GM19452 (cell line): ENCODE measurements around the gene C6orf141.

Experiments used
- ATAC-seq: cut with Tn5 transposase; IDR thresholded peaks from one replicate; pipeline ENCODE4 v1.9.1; 2021; ENCODE audit not compliant: unreplicated experiment

Gene C6orf141

GRCh38 chr6:49535795-49536194 is 14.7 kb upstream of the C6orf141 start:
- ATAC-seq = no peak

DNA sequence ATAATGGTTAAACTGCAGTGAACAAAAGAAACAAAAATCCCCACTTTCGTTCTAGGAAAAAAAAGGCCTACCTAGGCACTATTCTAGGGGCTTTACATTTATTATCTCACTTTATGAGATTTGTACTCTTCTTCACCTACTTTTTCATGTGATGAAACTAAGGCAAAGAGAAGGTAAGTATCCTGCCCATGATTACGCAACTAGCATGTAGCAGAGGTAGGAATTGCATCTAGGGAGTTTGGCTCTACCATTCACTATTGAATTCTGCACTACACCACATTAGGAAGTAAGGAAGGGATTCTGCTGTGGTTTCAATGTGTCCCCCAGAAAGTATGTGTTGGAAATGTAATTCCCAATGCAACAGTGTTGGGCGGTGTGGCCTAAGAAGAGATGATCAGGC is 11.4 kb upstream of the C6orf141 start:
- ATAC-seq = no peak

GRCh38 chr6:49540614-49541013 is 9.9 kb upstream of the C6orf141 start:
- no peak for ATAC-seq

DNA sequence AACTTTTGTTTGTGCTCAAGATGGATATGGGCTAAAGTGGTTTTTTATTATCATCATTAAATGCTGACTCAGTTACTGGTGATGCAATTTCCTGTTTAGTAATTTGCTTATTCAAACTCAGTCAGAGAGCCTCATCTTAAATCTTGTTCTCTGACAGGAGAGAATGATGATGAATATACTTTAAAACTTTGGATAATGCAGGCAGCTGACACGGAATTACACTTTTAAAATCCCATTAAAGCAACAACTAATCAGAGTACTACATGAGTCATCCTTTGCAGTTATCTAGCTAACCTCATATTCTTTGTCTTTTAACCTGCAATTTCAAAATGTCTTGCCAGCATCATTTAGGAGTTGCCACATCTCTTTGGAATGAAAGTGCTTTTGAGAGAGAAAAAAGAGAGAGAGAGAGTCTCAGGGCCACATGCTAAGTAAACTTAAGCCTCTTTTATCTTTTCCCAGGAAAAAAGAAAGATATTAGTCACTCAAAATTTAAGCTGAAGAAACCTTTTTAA is 9.2 kb upstream of the C6orf141 start:
- ATAC-seq = no peak

DNA sequence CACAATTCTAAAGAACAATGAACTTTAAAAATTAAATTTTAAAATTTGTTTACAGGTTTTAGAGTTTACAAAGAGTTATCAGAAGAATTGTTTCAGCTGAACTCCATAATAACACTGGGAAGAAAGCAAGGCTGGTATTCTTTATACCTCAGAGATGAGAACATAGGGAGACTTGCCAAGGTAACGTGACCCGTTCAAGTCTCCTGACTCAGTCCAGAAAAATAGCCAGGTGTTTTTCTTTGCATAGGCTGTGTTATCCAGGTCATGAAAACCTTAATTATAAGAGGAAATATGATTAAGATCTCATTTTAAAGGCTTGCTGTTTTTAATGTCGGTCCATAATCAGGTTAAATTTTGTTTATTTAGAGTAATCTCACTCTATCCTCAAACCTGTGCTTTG is 8.5 kb upstream of the C6orf141 start:
- ATAC-seq = no peak

GRCh38 chr6:49543087-49543858 is 7.2 kb upstream of the C6orf141 start:
- ATAC-seq = no peak

- ATAC-seq = no peak
Measured at GRCh38 chr6:49546331-49546730, 4.1 kb upstream of the C6orf141 start.

GRCh38 chr6:49548613-49549304 is 1.7 kb upstream of the C6orf141 start:
- ATAC-seq = no peak

DNA sequence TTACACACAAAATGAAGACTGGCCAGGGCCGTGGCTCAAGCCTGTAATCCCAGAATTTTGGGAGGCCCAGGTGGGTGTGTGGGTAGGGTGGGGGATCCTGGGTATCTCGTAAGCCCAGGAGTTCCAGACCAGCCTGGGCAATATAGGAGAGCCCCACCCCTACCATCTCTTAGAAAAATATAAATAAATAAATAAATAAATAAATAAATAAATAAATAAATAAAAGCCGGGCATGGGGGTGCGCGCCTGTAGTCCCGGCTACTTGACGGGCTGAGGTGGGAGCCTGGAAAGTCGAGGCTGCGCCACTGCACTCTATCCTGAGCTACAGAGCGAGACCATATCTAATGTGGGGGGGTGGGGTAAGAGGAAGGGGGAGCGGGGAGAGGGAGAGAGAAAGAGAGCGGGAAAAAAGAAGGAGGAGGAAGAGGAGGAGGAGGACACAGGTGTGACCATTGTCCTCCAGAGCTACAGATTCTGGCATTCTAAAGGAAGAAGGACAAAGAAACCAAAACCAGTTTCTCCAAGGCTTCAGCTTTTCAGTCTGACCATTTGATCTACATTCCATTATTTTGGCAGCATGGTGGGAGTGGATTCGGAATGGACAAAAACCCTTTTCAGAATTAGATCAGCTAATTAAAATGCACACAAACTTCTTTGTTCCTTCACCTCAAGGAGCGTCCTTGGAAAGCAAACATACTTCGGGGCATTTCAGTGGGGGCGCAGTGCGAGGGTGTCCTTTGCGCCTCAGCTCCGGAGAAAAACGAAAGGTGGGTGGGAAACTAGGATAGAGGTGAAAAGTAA is 577 bp upstream of the C6orf141 start:
- no peak for ATAC-seq

DNA sequence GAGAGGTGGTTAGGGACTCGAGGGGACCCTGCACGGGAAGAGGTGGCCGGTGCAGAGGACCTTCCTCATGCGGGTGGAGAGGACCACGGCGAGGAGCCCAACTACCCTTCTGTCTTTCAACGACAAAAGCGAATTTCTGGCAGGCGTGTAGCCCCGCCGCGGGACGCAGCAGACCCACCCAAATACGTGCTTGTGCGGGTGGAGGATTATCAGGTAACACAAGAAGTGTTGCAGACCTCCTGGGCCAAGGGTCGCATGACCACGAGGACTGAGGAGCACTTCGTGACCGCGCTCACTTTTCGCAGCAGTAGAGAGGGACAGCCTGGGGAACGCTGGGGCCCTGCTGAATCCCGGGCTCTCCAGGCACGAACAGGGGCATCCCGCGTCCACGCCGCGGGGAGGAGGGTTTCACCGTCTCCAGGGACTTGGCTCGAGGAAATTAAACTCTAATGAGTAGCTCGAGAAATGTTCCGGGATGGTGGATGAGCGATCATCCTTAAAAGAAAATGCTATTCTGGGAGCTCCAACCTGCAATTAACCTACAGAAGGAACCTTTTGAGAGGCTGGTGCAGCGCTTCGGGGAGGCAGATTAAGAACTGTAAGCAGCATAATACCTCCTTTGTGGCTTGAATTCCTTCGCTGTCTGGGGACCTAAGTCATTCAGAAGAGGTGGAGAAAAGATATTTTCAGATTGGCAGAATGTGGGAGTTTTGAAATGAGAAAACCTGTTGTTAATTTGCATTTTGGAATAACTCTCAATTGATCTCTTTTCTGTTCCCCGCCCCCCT is 804 bp downstream of the C6orf141 start:
- ATAC-seq = peak; percentile 43

- peak; percentile 41 for ATAC-seq
Measured at GRCh38 chr6:49551866-49552129, 1.3 kb downstream of the C6orf141 start.

DNA sequence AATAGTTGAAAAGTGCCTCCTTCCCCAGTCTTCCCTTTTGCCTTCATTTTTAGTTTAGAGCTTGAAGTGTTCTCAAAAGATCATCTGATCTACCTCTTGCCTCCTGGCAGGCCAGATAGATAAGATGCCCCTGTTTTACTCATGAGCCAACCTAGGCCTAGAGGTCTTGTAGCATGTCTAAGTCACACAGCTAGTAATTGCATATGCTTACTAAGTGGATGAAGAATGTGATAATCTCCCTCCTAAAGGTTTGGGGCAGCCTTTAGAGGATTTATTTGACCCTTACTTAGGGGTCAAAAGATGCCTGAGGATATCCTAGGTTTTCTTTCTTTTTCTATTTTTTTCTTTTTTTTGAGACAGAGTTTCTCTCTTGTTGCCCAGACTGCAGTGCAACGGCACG is 2.1 kb downstream of the C6orf141 start:
- no peak for ATAC-seq

- ATAC-seq = no peak
Measured at GRCh38 chr6:49553384-49553783, 2.9 kb downstream of the C6orf141 start.

DNA sequence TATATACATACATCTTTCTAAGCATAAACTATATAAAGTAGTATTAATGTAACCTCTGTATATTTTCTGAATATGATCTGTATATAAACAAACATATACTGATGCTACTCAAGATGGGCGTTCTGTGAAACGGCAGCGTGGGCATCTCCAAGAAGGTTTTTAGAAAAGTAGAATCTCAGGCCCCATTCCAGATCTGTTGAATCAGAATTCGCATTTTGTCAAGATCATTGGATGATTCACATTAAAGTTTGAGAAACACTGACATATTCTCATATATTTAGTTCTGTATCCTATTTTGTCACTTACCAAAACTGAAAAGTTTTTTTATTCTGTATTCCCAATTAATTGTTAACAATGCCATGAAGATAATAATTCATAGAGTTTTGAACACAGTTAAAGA is 5.5 kb downstream of the C6orf141 start:
- ATAC-seq = no peak

- ATAC-seq = no peak
Measured at GRCh38 chr6:49556429-49556837, 6.0 kb downstream of the C6orf141 start.

DNA sequence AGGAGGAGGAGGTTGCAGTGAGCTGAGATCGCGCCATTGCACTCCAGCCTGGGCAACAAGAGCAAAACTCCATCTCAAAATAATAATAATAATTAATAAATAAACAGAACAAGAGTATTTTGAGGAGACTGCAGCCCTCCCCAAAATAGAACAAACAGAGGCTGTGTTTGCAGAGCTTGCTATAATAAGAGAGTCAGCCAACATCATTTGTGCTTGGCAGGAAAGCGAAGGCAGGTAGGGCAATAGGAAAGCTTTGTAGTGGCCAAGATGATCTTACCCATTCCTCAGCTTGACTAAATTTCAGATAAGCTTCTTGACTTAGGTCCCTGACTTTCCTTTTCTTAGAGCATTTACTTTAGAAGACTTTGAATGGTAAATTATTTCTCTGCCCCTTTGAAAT is 6.7 kb downstream of the C6orf141 start:
- no peak for ATAC-seq

GRCh38 chr6:49558238-49558637 is 7.8 kb downstream of the C6orf141 start:
- ATAC-seq = no peak

DNA sequence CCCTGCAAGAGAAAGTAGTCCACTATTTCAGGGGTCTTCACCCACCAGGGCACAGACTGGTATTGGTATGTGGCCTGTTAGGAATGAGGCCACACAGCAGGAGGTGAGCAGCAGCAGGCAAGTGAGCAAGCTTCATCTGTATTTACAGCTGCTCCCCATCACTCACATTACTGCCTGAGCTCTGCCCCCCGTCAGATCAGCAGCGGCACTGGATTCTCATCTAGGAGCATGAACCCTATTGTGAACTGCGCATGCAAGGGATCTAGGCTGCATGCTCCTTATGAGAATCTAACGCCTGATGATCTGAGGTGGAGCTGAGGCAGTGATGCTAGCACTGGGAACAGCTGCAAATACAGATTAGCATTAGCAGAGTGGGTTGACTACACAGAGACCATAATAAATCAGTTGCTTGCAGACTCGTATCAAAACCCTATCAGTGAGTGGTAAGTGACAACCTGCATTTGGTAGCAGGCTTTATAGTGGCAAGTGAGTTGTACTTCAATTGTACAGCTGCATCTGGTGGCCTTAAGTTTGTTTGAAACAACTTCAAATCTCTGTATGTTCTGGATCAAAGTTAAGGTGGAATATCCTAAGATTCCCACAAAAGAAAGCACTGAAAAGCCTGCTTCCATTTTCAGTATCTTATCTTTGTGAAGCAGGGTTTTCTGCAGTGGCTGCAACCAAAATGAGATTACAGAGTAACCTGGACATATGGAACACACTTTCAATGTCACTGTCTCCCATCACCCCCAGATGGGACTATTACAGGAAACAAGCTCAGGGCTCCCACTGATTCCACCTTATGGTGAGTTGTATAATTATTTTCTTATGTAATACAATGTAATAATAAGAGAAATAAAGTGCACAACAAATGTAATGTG is 12.8 kb downstream of the C6orf141 start:
- no peak for ATAC-seq

GRCh38 chr6:49564552-49564951 is 14.1 kb downstream of the C6orf141 start:
- no peak for ATAC-seq

DNA sequence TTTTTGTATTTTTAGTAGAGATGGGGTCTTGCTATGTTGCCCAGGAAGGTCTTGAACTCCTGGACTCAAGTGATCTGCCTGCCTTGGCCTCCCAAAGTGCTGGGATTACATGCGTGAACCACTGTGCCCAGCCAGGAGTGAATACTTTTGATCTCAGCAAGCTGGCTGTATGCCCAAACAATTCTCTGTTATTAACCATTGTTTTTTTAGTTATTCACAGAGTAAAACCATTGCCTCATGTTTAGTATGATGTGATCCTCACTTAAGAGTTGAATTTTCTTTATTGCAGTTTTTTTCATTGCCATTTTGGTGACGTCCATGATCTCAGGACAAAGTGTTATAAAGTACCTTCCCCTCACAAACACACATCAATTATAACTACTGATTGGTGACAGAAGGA is 14.8 kb downstream of the C6orf141 start:
- ATAC-seq = no peak
